ENCODE results near the gene CMTM1.

DNA sequence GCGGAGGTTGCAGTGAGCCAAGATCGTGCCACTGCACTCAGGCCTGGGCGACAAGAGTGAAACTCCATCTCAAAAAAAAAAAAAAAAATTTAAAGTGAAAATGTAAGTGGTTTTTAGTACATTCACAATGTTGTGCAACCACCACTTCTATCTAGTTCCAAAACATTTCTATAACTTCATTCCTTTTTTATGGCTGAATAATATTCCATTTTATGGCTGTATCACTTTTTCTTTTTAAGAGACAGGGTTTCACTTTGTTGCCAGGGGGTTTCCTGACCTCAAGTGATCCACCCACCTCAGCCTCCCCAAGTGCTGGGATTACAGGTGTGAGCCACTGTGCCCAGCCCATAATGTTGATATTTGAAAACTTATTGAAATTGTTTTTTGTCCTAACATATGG lies 26.6 kb downstream of the CMTM1 start:
- TF ChIP-seq EP300 (IDR thresholded peaks at IDR 0.05), result no peak
- TF ChIP-seq, protein P1, sequence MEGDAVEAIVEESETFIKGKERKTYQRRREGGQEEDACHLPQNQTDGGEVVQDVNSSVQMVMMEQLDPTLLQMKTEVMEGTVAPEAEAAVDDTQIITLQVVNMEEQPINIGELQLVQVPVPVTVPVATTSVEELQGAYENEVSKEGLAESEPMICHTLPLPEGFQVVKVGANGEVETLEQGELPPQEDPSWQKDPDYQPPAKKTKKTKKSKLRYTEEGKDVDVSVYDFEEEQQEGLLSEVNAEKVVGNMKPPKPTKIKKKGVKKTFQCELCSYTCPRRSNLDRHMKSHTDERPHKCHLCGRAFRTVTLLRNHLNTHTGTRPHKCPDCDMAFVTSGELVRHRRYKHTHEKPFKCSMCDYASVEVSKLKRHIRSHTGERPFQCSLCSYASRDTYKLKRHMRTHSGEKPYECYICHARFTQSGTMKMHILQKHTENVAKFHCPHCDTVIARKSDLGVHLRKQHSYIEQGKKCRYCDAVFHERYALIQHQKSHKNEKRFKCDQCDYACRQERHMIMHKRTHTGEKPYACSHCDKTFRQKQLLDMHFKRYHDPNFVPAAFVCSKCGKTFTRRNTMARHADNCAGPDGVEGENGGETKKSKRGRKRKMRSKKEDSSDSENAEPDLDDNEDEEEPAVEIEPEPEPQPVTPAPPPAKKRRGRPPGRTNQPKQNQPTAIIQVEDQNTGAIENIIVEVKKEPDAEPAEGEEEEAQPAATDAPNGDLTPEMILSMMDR (IDR thresholded peaks at IDR 0.05), result no peak
